WERI-Rb-1 (cell line): ENCODE results near the gene PHACTR4.
"Not testable (repeated sequence)": the region's sequence is repeated elsewhere in the genome, so short reads cannot be mapped to it uniquely, and the experiment has no call there.

Source experiments
- DNase-seq: peaks from one replicate; pipeline ENCODE4 v3.0.0-alpha.2; 2020
- H3K27ac ChIP-seq: fragments of 250-450 bp; sonication (Bioruptor Pico); 2 replicates; pipeline ENCODE4 v1.5.1; 2020; ENCODE audit warnings: mild to moderate bottlenecking, moderate library complexity
- H3K27me3 ChIP-seq: fragments of 250-450 bp; sonication (Bioruptor Pico); 2 replicates; pipeline ENCODE4 v1.5.1; 2021; ENCODE audit warnings: mild to moderate bottlenecking, low read depth, moderate library complexity; ENCODE audit not compliant: insufficient read depth, severe bottlenecking
- H3K36me3 ChIP-seq: fragments of 250-450 bp; sonication (Bioruptor Pico); 2 replicates; pipeline ENCODE4 v1.5.1; 2020; ENCODE audit warnings: mild to moderate bottlenecking, moderate library complexity
- H3K4me3 ChIP-seq: 2 replicates; pipeline ENCODE4 v1.5.1; 2011; ENCODE audit warnings: low read depth, mild to moderate bottlenecking, control low read depth, low read length
- H3K9me3 ChIP-seq: fragments of 250-450 bp; sonication (Bioruptor Pico); 2 replicates; pipeline ENCODE4 v1.5.1; 2021; ENCODE audit warnings: mild to moderate bottlenecking, moderate library complexity; ENCODE audit not compliant: severe bottlenecking
- CTCF ChIP-seq: IDR thresholded peaks from 2 replicates; pipeline ENCODE4 v1.5.1; 2011; ENCODE audit warnings: low read depth, mild to moderate bottlenecking, control low read depth, inconsistent platforms, low read length

Gene PHACTR4

GRCh38 chr1:28456078-28456477, 86.5 kb downstream of the PHACTR4 start:
- Histone ChIP-seq H3K36me3 (peaks cover 11% of the 10 kb centered on the region), H3K4me3 (no peak overlapping the region), H3K27me3 (no peaks in the 10 kb centered on the region), H3K27ac (no peak overlapping the region), H3K9me3 (no peaks in the 10 kb centered on the region)
- no peak for DNase-seq
- TF ChIP-seq CTCF: no peak

- TF ChIP-seq CTCF: no peak
- H3K27ac ChIP-seq: no peak overlapping the region
- H3K27me3 ChIP-seq: no peaks in the 10 kb centered on the region
- DNase-seq: no peak
- no peaks in the 10 kb centered on the region for H3K9me3 ChIP-seq
- no peak overlapping the region for H3K4me3 ChIP-seq
- H3K36me3 ChIP-seq: peaks cover 18% of the 10 kb centered on the region
These were observed 88.1 kb downstream of the PHACTR4 start for GRCh38 chr1:28457678-28458077.

- no peak overlapping the region for H3K4me3 ChIP-seq
- H3K36me3 ChIP-seq: peaks cover 25% of the 10 kb centered on the region
- DNase-seq: no peak
- H3K27me3 ChIP-seq: no peaks in the 10 kb centered on the region
- TF ChIP-seq CTCF: no peak
- H3K9me3 ChIP-seq: no peaks in the 10 kb centered on the region
- no peak overlapping the region for H3K27ac ChIP-seq
These were observed 89.0 kb downstream of the PHACTR4 start for GRCh38 chr1:28458237-28459228.

- TF ChIP-seq CTCF: no peak
- H3K36me3 ChIP-seq: peaks cover 55% of the 10 kb centered on the region
- no peak overlapping the region for H3K27ac ChIP-seq
- H3K9me3 ChIP-seq: no peaks in the 10 kb centered on the region
- DNase-seq: no peak
- H3K27me3 ChIP-seq: no peaks in the 10 kb centered on the region
- H3K4me3 ChIP-seq: no peak overlapping the region
These were observed 96.8 kb downstream of the PHACTR4 start for GRCh38 chr1:28466226-28466778.

- Histone ChIP-seq H3K36me3 (peaks cover 57% of the 10 kb centered on the region), H3K27ac (no peak overlapping the region), H3K27me3 (no peaks in the 10 kb centered on the region), H3K4me3 (no peak overlapping the region), H3K9me3 (no peaks in the 10 kb centered on the region)
- no peak for DNase-seq
- TF ChIP-seq CTCF: no peak
These were observed 100.6 kb downstream of the PHACTR4 start for GRCh38 chr1:28470146-28470545.

- not testable (repeated sequence) for H3K4me3 ChIP-seq, H3K9me3 ChIP-seq, DNase-seq, H3K27ac ChIP-seq, H3K27me3 ChIP-seq
- H3K36me3 ChIP-seq: peaks cover 67% of the 10 kb centered on the region
These were observed 110.0 kb downstream of the PHACTR4 start for GRCh38 chr1:28479497-28479896.
